Right lobe of liver (tissue), 6 donors: ENCODE data around the gene RASAL1. TPM values are rescaled to one million over a fixed set of nuclear protein-coding genes. Genes with fewer than 3 reads are reported as not detected.

Experiments used
- ATAC-seq, 4 donors: fragments of 200-7000 bp; cut with Tn5 transposase; one replicate each; pipeline ENCODE4 v1.9.1; 2020; ENCODE audit warnings: mild to moderate bottlenecking in 4 of 4, moderate library complexity in 4 of 4
- DNase-seq, 3 donors: peaks; one replicate each; pipeline ENCODE4 v3.0.0-alpha.2; 2020
- H3K27ac ChIP-seq, 3 donors: fragments of 200-600 bp; one replicate each; pipeline ENCODE4 v1.8.0; 2022
- H3K27me3 ChIP-seq, 2 donors: fragments of 200-600 bp; one replicate each; pipeline ENCODE4 v1.8.0; 2022
- H3K36me3 ChIP-seq, 4 donors: fragments of 200-600 bp; sonication (generic) in 1 of 4; one replicate each; pipeline versions ENCODE4 v1.5.1 to v1.8.0; 2017 to 2022; ENCODE audit warnings: control low read depth in 1 of 4
- H3K4me1 ChIP-seq, 4 donors: fragments of 200-600 bp; sonication (generic) in 1 of 4; one replicate each; pipeline versions ENCODE4 v1.5.1 to v1.8.0; 2017 to 2022; ENCODE audit warnings: control low read depth in 1 of 4
- H3K4me3 ChIP-seq, 3 donors: fragments of 200-600 bp; one replicate each; pipeline ENCODE4 v1.8.0; 2022
- H3K9me3 ChIP-seq, 4 donors: fragments of 200-600 bp; sonication (generic) in 1 of 4; one replicate each; pipeline versions ENCODE4 v1.5.1 to v1.8.0; 2017 to 2022; ENCODE audit warnings: control low read depth in 1 of 4
- POLR2A ChIP-seq: fragments of 450-650 bp; IDR thresholded peaks from one replicate; pipeline ENCODE4 v1.6.1; 2017; ENCODE audit warnings: antibody characterized with exemption, mild to moderate bottlenecking
- WGBS: methylation state at CpG from one replicate; pipeline ENCODE4 v1.1.6; 2018; ENCODE audit warnings: low coverage, low lambda C conversion rate; ENCODE audit not compliant: insufficient coverage; ENCODE audit errors: missing lambda C conversion rate; 5-methylcytosine and 5-hydroxymethylcytosine counted together
- intact Hi-C, 2 donors: fragments of 100-400 bp; cut with DNase I; formaldehyde crosslinking; loops; one replicate each; pipeline versions ENCODE4 v1.11.2 to v1.14.1; 2022
- total RNA-seq, 6 experiments: library from RNA; depleted of rRNA in 2 of 6; stranded (reverse); fragments of >200 nt in 2 of 6; fragmentation: NEBNext Ultra II Directional in 3 of 6; extraction: Animal tissue kit (Norgen Biotek cat#: 25700) in 3 of 6; gene quantifications; one replicate each; pipeline versions ENCODE4 v1.1.0 to v1.2.4, GENCODE V29; 2016 to 2023
- TF ChIP-seq, protein P1 (sequence below), 4 donors: fragments of 200-600 bp in 3 of 4; fragments of 450-650 bp in 1 of 4; IDR thresholded peaks; one replicate each; pipeline versions ENCODE4 v1.5.1 to v1.8.0; 2016 to 2022; ENCODE audit warnings: antibody characterized with exemption in 4 of 4, mild to moderate bottlenecking in 2 of 4
- donor health status: DM: no; HTN: yes; CAD: no.
- donor health status: DM: no; HTN: no; CAD: no.
- donor health status: DM: no; HTN: no; CAD: no.
- donor health status: DM: no; HTN: yes; CAD: no.
- donor health status: DM: no; HTN: yes; CAD: no.

The RASAL1 gene
- total RNA-seq, 6 experiments from 2014 or later: 0.10 to 0.24 (median 0.15) TPM; not detected in 2

DNA sequence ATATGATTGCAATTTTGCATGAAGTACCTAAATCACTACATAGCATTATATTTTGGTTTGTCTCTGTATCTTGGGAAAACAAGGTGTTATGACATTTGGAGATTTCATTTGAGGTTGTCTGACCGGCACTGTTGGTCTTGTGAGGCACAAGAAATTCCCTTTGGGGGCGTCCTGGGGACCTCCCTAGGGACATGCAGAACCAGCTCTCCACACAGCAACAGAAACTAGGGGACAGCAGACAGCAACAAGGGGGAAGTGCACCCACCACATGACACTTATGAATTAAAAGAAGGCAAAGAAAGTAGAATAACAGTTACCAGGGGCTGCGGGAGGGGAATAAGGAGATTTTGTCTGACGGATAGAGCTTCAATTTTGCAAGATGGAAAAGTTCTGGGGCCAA lies 35.4 kb upstream of the RASAL1 start:
- H3K4me1 ChIP-seq: no peaks in the 10 kb centered on the region
- H3K36me3 ChIP-seq: peaks cover 15 to 82% (median 39%) of the 10 kb centered on the region in 4 donors
- intact Hi-C loops: loop anchor here in 1 of 2 donors (10.0 kb wide), 1 partner anchor 126 kb away; no protein-coding TSS in a partner anchor
- no peaks in the 10 kb centered on the region for H3K27me3 ChIP-seq
- ATAC-seq (no peak), DNase-seq (no peak)
- 98% methylated on average over 4 of the region's 4 CpGs for WGBS
- no peak overlapping the region for H3K4me3 ChIP-seq
- TF ChIP-seq, protein P1, sequence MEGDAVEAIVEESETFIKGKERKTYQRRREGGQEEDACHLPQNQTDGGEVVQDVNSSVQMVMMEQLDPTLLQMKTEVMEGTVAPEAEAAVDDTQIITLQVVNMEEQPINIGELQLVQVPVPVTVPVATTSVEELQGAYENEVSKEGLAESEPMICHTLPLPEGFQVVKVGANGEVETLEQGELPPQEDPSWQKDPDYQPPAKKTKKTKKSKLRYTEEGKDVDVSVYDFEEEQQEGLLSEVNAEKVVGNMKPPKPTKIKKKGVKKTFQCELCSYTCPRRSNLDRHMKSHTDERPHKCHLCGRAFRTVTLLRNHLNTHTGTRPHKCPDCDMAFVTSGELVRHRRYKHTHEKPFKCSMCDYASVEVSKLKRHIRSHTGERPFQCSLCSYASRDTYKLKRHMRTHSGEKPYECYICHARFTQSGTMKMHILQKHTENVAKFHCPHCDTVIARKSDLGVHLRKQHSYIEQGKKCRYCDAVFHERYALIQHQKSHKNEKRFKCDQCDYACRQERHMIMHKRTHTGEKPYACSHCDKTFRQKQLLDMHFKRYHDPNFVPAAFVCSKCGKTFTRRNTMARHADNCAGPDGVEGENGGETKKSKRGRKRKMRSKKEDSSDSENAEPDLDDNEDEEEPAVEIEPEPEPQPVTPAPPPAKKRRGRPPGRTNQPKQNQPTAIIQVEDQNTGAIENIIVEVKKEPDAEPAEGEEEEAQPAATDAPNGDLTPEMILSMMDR (IDR thresholded peaks at IDR 0.05): no peak
- TF ChIP-seq POLR2A: no peak
- H3K27ac ChIP-seq: no peak overlapping the region
- H3K9me3 ChIP-seq: no peaks in the 10 kb centered on the region

DNA sequence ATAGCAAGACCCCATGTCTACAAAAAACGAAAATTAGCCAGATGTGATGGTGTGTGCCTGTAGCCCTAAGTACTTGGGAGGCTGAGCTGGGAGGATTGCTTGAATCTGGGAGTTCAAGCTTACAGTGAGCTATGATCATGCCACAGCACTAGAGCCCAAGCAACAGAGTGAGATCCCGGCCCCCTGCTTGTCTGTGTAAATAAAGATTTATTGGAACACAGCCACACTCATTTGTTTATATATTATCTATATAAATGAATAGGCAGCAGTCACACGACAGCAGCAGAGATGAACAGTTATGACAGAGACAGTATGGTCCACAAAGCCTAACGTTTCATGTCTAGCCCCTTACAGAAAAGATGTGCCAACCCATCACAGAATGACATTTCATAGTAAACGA lies 34.9 kb upstream of the RASAL1 start:
- Histone ChIP-seq H3K4me3 (no peak overlapping the region), H3K27ac (no peak overlapping the region), H3K36me3 (peaks cover 16 to 84% (median 39%) of the 10 kb centered on the region in 4 donors), H3K9me3 (no peaks in the 10 kb centered on the region), H3K4me1 (no peaks in the 10 kb centered on the region), H3K27me3 (no peaks in the 10 kb centered on the region)
- TF ChIP-seq, protein P1 (IDR thresholded peaks at IDR 0.05): no peak
- no peak for TF ChIP-seq POLR2A
- 82% methylated on average over 5 of the region's 5 CpGs for WGBS
- DNase-seq: no peak
- intact Hi-C loops: loop anchor here in 1 of 2 donors (10.0 kb wide), 1 partner anchor 126 kb away; no protein-coding TSS in a partner anchor
- ATAC-seq: no peak

DNA sequence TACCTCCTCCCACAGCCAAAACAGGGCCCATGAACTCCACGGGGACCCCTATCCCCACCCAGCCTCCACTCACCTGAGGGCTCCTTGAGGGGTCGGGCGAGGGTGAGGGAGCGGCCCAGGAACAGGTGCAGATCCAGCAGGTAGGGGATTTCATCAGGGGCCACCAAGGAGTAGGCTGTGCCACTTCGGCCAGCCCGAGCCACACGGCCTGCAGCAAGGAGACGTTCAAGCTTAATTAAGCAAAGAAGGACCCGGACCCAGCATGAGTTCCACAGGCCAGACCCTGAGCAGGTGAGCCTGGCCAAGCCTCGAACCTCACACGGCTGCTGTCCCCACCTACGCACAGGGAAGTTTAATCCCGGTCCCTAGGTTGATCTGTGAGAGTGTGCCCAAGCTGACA lies 34.1 kb upstream of the RASAL1 start:
- H3K27me3 ChIP-seq: no peaks in the 10 kb centered on the region
- H3K4me3 ChIP-seq: no peak overlapping the region
- ATAC-seq: no peak
- intact Hi-C loops: loop anchor here (5.0 to 10.0 kb wide), 2 partner anchors 117 to 125 kb away; no protein-coding TSS in a partner anchor
- H3K36me3 ChIP-seq: peaks cover 17 to 87% (median 41%) of the 10 kb centered on the region in 4 donors
- no peak for DNase-seq
- no peak overlapping the region for H3K27ac ChIP-seq
- no peak for TF ChIP-seq POLR2A
- TF ChIP-seq, protein P1 (IDR thresholded peaks at IDR 0.05): no peak
- H3K9me3 ChIP-seq: no peaks in the 10 kb centered on the region
- 71% methylated on average over 1 of the region's 13 CpGs for WGBS
- H3K4me1 ChIP-seq: no peaks in the 10 kb centered on the region

DNA sequence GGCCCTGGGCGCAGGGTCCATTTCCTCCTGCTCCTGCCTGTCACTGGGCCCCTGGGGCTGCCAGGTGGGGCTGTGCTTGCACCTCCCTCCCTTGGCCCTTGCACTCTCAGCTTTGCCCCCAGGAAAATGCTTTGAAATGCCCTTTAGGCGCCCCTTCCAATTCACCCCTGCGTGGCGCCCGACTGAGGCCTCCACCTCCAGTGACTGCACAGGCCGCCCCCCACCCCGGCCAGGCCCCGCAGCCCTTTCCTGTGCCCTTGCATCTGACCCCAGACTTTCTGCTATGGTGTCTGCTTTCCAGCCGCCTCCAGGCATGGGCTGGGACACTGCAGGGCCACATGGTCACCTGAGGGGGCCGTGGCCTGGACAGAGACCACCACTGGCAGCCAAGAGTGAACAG lies 32.3 kb upstream of the RASAL1 start:
- H3K4me3 ChIP-seq: no peak overlapping the region
- peaks cover 13 to 82% (median 37%) of the 10 kb centered on the region in 4 donors for H3K36me3 ChIP-seq
- H3K27ac ChIP-seq: no peak overlapping the region
- no peaks in the 10 kb centered on the region for H3K9me3 ChIP-seq
- intact Hi-C loops: loop anchor here in 1 of 2 donors (5.0 kb wide), 1 partner anchor 116 kb away; no protein-coding TSS in a partner anchor
- H3K4me1 ChIP-seq: no peaks in the 10 kb centered on the region
- no peak for DNase-seq
- no peak for TF ChIP-seq POLR2A
- TF ChIP-seq, protein P1 (IDR thresholded peaks at IDR 0.05): no peak
- no peak for ATAC-seq
- WGBS: 96% methylated on average over 5 of the region's 10 CpGs
- no peaks in the 10 kb centered on the region for H3K27me3 ChIP-seq
